Activated T-cell treated with anti-CD3 and anti-CD28 coated beads for 24 hours (primary cell): ENCODE results near the gene FBXL22.

Experiments
- DNase-seq: peaks from one replicate; pipeline ENCODE4 v3.0.0-alpha.2; 2020; ENCODE audit warnings: low read depth

Gene FBXL22, protein sequence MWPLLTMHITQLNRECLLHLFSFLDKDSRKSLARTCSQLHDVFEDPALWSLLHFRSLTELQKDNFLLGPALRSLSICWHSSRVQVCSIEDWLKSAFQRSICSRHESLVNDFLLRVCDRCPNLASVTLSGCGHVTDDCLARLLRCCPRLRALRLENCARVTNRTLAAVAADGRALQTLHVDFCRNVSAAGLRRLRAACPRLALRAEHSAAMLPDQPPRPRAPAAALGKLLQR

DNA sequence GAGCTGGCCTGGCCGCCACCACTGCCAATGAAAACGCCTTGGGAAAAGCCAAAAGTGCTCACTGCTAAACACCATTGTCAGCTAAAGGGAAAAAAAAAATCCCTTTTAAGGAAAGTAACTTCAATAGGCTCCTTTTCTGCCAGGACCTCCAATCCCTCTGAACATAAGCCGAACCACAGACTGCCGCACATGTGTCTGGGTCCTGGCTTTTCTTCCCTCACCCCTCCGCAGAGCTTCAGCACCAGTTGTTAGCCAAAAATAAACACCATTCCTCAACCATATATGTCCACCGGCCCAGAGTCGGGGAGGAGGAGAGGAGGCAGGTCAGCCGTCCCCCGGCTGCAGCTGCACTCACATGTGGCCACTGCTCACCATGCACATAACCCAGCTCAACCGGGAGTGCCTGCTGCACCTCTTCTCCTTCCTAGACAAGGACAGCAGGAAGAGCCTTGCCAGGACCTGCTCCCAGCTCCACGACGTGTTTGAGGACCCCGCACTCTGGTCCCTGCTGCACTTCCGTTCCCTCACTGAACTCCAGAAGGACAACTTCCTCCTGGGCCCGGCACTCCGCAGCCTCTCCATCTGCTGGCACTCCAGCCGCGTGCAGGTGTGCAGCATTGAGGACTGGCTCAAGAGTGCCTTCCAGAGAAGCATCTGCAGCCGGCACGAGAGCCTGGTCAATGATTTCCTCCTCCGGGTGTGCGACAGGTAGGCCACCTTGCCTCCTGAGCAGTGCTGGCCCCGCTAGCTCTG lies at the start of gene FBXL22:
Gene FBXL22, plus strand, starts transcription at position 350 of the 753 bp plus-strand sequence. Its CDS starts 6 bp downstream, at position 356.
- no peak for DNase-seq

GRCh38 chr15:63551400-63551799 lies 45.8 kb upstream of the FBXL22 start:
- DNase-seq, result no peak

DNA sequence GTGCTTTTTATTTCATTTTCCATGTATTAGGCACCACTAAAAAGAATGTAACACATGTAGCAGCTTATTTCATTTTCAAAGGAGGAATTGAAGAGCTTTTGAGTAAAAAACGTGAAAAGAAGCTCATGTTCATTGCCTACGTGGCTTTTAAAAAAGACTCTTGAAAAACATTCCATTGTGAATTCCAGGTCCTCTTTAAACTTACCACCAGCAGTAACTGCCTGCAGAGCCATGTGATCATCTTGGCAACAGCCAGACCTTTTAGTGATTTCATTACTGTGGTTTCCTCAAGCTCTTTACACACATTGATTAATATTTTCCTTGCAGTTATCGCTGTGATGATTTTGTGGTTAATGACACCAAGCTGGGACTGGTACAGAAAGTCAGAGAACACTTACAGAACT lies 43.8 kb upstream of the FBXL22 start:
- DNase-seq, result no peak

DNA sequence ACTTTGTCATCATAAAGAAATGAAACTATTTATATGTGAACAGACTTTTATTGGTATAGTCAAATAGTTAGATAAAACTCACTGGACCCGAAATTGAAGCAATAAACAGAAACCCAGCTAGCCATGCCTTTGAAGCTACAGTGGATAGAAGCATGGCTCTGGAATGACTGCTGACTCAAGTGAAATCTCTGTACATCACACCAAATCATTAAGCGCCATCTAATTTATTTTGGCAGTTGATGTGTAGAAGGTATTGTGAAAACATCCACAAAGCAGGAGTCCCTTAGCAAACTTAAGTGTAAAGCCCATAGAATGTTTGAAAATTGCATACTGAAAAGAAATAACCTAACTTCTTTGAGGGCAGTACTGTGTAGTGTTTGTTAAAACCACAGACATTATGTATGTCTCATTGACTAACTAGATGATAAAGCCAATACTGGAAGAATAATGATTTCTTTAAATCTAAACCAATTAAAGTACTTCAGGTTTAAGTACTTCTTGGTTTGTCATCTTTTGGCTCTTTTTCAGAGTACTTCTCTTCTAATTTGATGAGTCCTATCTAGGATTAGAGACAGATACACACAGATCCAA lies 42.8 kb upstream of the FBXL22 start:
- no peak for DNase-seq

GRCh38 chr15:63555507-63555906 lies 41.7 kb upstream of the FBXL22 start:
- no peak for DNase-seq

GRCh38 chr15:63556246-63556645 lies 40.9 kb upstream of the FBXL22 start:
- DNase-seq, result no peak

GRCh38 chr15:63556736-63557135 lies 40.5 kb upstream of the FBXL22 start:
- no peak for DNase-seq

- no peak for DNase-seq
Measured at GRCh38 chr15:63559753-63560152, 37.4 kb upstream of the FBXL22 start.

- peak; percentile 51 for DNase-seq
Measured at GRCh38 chr15:63560741-63561448, 36.3 kb upstream of the FBXL22 start.

DNA sequence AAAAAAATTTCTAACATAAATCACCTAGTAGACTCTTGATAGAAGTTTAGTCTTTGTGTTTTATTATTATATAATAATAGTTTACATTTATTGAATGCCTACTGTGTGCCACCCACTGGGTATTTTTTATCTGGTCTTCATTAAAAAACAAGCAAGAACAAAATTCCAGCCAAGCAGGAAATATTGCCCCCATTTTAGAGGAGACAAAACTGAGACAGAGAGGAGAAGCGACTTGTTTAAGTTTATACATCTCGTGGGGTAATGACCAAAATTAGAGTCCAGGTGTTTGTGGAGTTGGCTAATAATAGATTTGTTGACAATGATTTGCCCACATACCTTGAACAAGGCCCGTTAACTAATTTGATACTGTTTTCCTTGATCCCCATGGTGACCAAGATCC lies 33.1 kb upstream of the FBXL22 start:
- no peak for DNase-seq

DNA sequence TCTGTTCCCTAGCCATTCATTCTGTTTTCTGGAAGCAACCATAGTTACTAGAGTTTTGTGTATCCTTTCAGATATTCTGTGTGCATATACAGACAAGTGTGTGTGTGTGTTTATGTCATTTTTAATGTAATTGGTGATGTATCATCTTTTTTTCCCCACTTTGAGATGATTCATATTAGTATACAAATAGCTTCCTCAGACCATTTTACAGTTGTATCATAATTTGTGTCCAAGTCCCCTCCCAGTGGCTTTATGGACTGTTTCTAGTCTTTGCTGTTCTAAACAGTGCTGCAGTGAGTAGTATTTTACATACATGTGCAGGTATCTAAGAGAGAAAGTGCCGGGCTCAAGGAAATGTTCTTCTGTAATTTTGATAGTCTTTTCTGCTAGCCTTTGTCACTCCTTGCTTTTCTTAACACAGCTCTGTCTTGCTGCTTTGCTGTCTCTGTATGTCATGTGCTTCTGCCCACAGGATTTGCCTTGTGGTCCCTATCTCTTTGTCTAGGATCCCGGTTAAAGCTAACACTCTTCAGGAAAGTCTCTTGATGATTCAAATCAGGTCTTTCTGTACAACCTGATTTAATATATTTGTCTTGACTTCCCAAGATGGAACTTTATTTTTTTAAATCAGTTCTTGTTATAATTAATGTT lies 31.5 kb upstream of the FBXL22 start:
- no peak for DNase-seq

- no peak for DNase-seq
Measured at GRCh38 chr15:63572749-63573464, 24.3 kb upstream of the FBXL22 start.

DNA sequence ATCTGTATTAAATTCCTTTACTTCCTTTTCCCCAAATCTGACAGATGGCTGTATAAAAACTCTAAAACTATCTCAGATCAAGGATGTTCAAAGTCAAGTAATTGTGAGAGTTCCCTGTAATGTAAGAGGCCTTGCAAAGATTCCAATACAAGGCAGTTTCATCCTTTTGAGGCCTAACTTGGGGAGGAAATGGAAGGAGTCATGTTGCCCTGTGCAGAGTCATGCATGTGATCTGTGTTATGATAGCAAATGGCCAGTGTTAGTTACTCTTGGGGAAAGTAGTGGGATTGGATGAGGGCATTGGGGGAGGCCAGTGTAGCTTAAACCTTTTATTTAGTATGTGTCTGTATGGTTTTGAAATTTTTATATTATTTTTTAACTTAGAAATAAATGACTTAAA lies 23.7 kb upstream of the FBXL22 start:
- DNase-seq, result no peak

DNA sequence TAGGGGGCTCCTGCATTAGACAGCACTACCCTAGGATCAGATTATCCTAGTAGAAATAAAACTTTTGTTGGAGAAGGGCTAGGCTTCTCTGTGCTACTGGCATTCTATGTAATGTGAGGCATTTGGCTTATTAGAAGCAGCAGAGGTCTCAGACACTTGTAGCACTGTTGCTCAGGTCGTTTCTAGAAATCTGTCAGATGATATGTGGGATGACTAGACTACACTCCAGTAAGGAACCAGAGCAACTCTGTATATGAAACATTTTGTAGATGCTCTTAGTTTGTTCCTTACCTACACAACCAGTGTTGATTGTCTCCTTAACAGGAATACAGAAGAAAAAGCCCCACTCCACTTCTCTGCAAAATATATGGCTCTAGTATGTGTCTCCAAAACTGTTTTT lies 21.9 kb upstream of the FBXL22 start:
- DNase-seq, result no peak

GRCh38 chr15:63576441-63576840 lies 20.7 kb upstream of the FBXL22 start:
- DNase-seq, result no peak

GRCh38 chr15:63582179-63582578 lies 15.0 kb upstream of the FBXL22 start:
- DNase-seq, result no peak

DNA sequence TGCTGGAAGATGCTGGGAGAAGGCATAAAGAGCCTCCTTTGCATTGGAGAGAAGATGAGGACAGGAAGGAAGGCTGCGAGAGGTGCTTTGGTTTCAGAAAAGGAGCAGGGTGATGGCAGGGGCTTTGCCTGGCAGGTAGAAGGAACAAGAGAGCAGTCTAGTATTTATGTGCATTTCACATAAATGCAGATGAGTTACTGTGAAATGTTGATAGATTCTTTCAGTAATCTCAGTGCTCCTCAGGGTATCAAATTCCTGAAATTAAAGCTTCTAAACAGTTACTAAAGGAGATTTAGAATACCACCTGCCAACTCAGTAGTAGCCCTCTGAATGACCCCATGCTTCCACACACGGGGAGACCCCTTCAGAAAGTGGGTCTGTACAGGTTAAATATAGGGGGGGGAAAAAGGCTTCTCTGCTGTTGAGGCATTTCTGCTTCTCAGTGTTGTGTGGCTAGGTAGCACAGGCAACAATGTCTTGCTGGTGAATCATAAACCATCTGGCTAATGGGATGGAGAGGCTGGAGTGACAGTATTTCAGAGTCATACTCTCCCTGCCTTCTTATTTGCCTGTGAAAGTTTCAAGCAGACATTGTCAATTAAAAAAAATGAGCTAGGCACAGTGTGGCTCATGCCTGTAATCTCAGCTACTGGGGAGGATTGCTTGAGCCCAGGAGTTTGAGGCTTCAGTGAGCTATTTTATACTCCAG lies 14.3 kb upstream of the FBXL22 start:
- DNase-seq, result no peak

- no peak for DNase-seq
Measured at GRCh38 chr15:63586790-63587189, 10.4 kb upstream of the FBXL22 start.

DNA sequence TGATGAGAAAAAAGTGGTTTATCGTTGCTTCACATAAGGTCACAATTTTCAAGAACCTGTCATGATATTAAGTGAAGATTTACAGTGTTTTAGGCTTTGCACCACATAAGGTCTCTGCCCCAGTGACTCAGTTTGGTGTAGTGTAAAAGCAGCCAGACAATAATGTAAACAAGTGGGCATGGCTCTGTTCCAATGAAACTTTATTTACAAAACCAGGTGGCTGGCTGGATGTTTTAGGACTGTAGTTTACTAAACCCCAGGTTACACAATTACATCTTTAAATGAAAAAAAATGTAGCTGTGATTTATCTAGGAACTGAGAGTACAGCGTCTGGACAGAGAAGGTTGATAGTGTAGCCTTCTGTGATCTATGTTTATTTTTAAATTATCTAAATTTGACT lies 9.7 kb upstream of the FBXL22 start:
- no peak for DNase-seq

DNA sequence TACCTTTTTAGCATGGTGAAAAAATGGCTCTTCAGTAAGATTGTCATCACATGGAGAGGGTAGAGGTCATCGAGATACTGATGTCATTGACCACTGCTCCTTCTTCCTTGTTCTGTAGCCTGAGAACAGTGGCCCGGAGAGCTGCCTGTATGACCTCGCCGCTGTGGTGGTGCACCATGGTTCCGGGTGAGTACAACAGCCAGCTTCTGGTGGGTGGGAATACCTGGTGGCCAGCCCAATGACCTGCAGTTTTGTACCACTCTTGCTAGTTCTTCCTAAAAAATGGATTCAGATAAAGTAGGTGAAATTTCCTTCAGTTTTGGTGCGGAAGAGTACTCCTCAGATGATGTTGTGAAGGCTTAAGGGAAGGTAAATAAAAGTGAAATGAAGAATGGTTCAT lies 8.4 kb upstream of the FBXL22 start:
- no peak for DNase-seq
